ENCODE results near the gene MANSC1. TPM values are rescaled to one million over a fixed set of nuclear protein-coding genes. Genes with fewer than 3 reads are reported as not detected.
"Not testable (repeated sequence)": the region's sequence is repeated elsewhere in the genome, so short reads cannot be mapped to it uniquely, and the experiment has no call there.

The MANSC1 gene
- total RNA-seq, 3 donors from 2014 or later (not counting 1 experiment from before 2014, with no cell fraction given) = 0.05 to 0.63 (median 0.25) TPM

DNA sequence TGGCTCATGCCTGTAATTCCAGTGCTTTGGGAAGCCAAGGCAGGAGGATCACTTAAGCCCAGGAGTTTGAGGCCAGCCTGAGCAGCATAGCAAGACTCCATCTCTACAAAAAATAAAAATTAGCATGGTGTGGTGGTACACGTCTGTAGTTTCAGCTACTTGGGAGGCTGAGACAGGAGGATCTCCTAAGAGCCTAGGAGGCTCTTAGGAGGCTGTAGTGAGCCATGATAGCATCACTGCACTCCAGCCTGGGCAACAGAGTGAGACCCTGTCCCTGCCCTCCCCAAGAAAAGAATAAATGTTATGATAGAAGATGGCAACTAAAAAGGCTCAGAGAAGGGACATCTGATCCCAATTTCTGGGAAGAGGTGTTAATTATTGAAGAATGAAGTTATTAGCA is 3.2 kb upstream of the MANSC1 start:
- DNase-seq = no peak
- H3K4me1 Mint-ChIP-seq = peaks cover 25 to 37% of the 10 kb centered on the region in 2 donors
- Histone ChIP-seq H3K27ac (ENCODE audit: low read length) (no peak overlapping the region), H3K9me3 (ENCODE audit: control insufficient read depth, insufficient read depth, low read length) (no peaks in the 10 kb centered on the region), H3K4me1 (ENCODE audit: control insufficient read depth, insufficient read depth, low read length) (peaks cover 24% of the 10 kb centered on the region), H3K4me3 (ENCODE audit: low read length) (no peak overlapping the region), H3K27me3 (ENCODE audit: control insufficient read depth, insufficient read depth, low read length) (no peaks in the 10 kb centered on the region), H3K36me3 (ENCODE audit: control insufficient read depth, insufficient read depth, low read length) (no peaks in the 10 kb centered on the region)
- no peaks in the 10 kb centered on the region for H3K36me3 Mint-ChIP-seq
- no peak overlapping the region for H3K4me3 Mint-ChIP-seq
- intact Hi-C loops (cut with micrococcal nuclease) = loop anchor here (10.0 kb wide), 1 partner anchor 652 kb away; the partner anchor contains the start of gene HEBP1
- ATAC-seq = no peak
- no peaks in the 10 kb centered on the region for H3K27me3 Mint-ChIP-seq (ENCODE audit: low read depth in 2 of 2)
- TF ChIP-seq, protein P1, sequence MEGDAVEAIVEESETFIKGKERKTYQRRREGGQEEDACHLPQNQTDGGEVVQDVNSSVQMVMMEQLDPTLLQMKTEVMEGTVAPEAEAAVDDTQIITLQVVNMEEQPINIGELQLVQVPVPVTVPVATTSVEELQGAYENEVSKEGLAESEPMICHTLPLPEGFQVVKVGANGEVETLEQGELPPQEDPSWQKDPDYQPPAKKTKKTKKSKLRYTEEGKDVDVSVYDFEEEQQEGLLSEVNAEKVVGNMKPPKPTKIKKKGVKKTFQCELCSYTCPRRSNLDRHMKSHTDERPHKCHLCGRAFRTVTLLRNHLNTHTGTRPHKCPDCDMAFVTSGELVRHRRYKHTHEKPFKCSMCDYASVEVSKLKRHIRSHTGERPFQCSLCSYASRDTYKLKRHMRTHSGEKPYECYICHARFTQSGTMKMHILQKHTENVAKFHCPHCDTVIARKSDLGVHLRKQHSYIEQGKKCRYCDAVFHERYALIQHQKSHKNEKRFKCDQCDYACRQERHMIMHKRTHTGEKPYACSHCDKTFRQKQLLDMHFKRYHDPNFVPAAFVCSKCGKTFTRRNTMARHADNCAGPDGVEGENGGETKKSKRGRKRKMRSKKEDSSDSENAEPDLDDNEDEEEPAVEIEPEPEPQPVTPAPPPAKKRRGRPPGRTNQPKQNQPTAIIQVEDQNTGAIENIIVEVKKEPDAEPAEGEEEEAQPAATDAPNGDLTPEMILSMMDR (IDR thresholded peaks at IDR 0.05) = no peak
- H3K27ac Mint-ChIP-seq = no peak overlapping the region
- no peaks in the 10 kb centered on the region for H3K9me3 Mint-ChIP-seq
- WGBS (ENCODE audit: insufficient coverage) = 91% methylated on average over 1 of the region's 1 CpG

DNA sequence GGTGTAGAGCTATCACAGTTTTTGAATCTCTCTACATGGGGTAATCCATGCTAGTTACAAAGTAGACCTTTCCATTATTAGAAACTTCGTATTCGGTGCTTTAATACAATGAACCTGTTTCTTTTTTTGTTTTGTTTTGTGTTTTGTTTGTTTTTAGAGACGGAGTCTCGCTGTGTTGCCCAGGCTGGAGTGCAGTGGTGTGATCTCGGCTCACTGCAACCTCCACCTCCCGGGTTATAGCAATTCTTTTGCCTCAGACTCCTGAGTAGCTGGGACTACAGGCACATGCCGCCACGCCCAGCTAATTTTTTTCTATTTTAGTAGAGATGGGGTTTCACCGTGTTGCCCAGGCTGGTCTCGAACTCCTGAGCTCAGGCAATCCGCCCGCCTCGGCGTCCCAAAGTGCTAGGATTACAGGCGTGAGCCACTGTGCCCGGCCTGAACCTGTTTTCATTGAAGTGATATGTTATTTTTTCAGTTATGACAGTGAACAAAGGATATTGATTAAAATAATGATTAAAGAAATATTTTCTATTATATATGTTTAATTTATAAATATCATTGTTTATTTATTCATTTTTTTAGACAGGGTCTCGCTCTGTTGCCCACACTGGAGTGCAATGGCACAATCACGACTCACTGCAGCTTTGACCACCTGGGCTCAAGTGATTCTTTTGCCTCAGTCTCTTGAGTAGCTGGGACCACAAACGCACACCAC is 1.6 kb upstream of the MANSC1 start:
- DNase-seq; H3K9me3 Mint-ChIP-seq; H3K27ac Mint-ChIP-seq; H3K4me3 Mint-ChIP-seq; H3K4me3 ChIP-seq (ENCODE audit: low read length); H3K27ac ChIP-seq (ENCODE audit: low read length); H3K36me3 Mint-ChIP-seq; H3K9me3 ChIP-seq (ENCODE audit: control insufficient read depth, insufficient read depth, low read length); H3K36me3 ChIP-seq (ENCODE audit: control insufficient read depth, insufficient read depth, low read length); H3K27me3 ChIP-seq (ENCODE audit: control insufficient read depth, insufficient read depth, low read length); ATAC-seq; H3K27me3 Mint-ChIP-seq (ENCODE audit: low read depth in 2 of 2): not testable (repeated sequence)
- WGBS (ENCODE audit: insufficient coverage) = 96% methylated on average over 17 of the region's 19 CpGs
- intact Hi-C loops (cut with micrococcal nuclease) = loop anchor here (10.0 kb wide), 1 partner anchor 653 kb away; the partner anchor contains the start of gene HEBP1
- peaks cover 15% of the 10 kb centered on the region for H3K4me1 ChIP-seq (ENCODE audit: control insufficient read depth, insufficient read depth, low read length)
- H3K4me1 Mint-ChIP-seq = peaks cover 12 to 23% of the 10 kb centered on the region in 2 donors

DNA sequence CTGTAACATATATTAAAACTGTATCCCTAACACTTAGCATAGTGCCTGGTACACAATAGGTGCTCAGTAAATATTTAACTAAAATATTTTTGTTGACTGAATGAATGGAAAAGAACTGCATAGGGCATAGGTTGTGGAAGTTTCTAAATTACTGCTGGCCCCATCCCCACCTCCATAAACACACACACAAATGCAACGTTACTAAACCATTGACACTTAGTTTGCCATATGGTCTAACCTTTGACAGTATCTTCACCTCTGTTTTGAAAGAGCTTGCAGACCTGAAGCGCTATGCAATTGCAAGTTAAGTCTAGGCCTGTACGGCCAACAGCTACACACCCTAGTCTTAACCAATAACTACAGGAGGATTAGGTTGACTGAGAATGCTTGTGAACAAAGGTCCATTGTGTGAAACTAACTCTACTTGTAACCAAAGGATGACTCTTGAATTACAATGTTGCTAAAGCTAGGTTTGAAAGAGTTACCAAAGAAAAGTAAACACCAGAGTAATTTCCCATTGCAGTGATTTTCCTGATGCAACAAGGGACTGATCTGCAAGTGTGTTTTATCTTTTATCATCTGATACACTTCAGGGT is 924 bp upstream of the MANSC1 start:
- TF ChIP-seq, protein P1 (IDR thresholded peaks at IDR 0.05) = no peak
- intact Hi-C loops (cut with micrococcal nuclease) = loop anchor here (10.0 kb wide), 1 partner anchor 654 kb away; the partner anchor contains the start of gene HEBP1
- Mint-ChIP-seq H3K27ac (no peak overlapping the region), H3K27me3 (ENCODE audit: low read depth in 2 of 2) (no peaks in the 10 kb centered on the region), H3K9me3 (no peaks in the 10 kb centered on the region), H3K4me3 (peak overlapping the region; percentile 75), H3K36me3 (no peaks in the 10 kb centered on the region), H3K4me1 (peaks cover 8 to 19% of the 10 kb centered on the region in 2 donors)
- H3K36me3 ChIP-seq (ENCODE audit: control insufficient read depth, insufficient read depth, low read length) = no peaks in the 10 kb centered on the region
- H3K4me1 ChIP-seq (ENCODE audit: control insufficient read depth, insufficient read depth, low read length) = peaks cover 9% of the 10 kb centered on the region
- WGBS (ENCODE audit: insufficient coverage) = 98% methylated on average over 3 of the region's 3 CpGs
- H3K4me3 ChIP-seq (ENCODE audit: low read length) = no peak overlapping the region
- no peak for DNase-seq
- no peak overlapping the region for H3K27ac ChIP-seq (ENCODE audit: low read length)
- no peaks in the 10 kb centered on the region for H3K27me3 ChIP-seq (ENCODE audit: control insufficient read depth, insufficient read depth, low read length)
- no peak for ATAC-seq
- H3K9me3 ChIP-seq (ENCODE audit: control insufficient read depth, insufficient read depth, low read length) = no peaks in the 10 kb centered on the region

GRCh38 chr12:12338527-12339168 is 11.4 kb downstream of the MANSC1 start:
- no peak overlapping the region for H3K27ac ChIP-seq (ENCODE audit: low read length)
- no peak overlapping the region for H3K4me3 ChIP-seq (ENCODE audit: low read length)
- Mint-ChIP-seq H3K36me3 (no peaks in the 10 kb centered on the region), H3K27ac (no peak overlapping the region), H3K4me3 (no peak overlapping the region), H3K27me3 (ENCODE audit: low read depth in 2 of 2) (peaks cover 7 to 18% of the 10 kb centered on the region in 2 donors), H3K4me1 (peaks cover 18 to 23% of the 10 kb centered on the region in 2 donors), H3K9me3 (no peaks in the 10 kb centered on the region)
- no peaks in the 10 kb centered on the region for H3K27me3 ChIP-seq (ENCODE audit: control insufficient read depth, insufficient read depth, low read length)
- ATAC-seq (no peak), DNase-seq (no peak)
- intact Hi-C loops (cut with micrococcal nuclease) = loop anchor here (10.0 kb wide), 1 partner anchor 254 kb away; no protein-coding TSS in a partner anchor
- no peaks in the 10 kb centered on the region for H3K36me3 ChIP-seq (ENCODE audit: control insufficient read depth, insufficient read depth, low read length)
- WGBS (ENCODE audit: insufficient coverage) = 55% methylated on average over 7 of the region's 8 CpGs
- H3K4me1 ChIP-seq (ENCODE audit: control insufficient read depth, insufficient read depth, low read length) = peaks cover 11% of the 10 kb centered on the region
- TF ChIP-seq, protein P1 (IDR thresholded peaks at IDR 0.05) = no peak
- no peaks in the 10 kb centered on the region for H3K9me3 ChIP-seq (ENCODE audit: control insufficient read depth, insufficient read depth, low read length)

Data from natural killer cell (primary cell).